Measurements from ENCODE around the gene KRTAP5-5.

- TF ChIP-seq, protein P1, sequence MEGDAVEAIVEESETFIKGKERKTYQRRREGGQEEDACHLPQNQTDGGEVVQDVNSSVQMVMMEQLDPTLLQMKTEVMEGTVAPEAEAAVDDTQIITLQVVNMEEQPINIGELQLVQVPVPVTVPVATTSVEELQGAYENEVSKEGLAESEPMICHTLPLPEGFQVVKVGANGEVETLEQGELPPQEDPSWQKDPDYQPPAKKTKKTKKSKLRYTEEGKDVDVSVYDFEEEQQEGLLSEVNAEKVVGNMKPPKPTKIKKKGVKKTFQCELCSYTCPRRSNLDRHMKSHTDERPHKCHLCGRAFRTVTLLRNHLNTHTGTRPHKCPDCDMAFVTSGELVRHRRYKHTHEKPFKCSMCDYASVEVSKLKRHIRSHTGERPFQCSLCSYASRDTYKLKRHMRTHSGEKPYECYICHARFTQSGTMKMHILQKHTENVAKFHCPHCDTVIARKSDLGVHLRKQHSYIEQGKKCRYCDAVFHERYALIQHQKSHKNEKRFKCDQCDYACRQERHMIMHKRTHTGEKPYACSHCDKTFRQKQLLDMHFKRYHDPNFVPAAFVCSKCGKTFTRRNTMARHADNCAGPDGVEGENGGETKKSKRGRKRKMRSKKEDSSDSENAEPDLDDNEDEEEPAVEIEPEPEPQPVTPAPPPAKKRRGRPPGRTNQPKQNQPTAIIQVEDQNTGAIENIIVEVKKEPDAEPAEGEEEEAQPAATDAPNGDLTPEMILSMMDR (IDR thresholded peaks at IDR 0.05; ENCODE audit: control extremely low read depth in 1 of 3, insufficient read depth in 1 of 3, low read depth in 1 of 3, low read length in 3 of 3): no peak
- TF ChIP-seq TBP (IDR thresholded peaks at IDR 0.05; ENCODE audit: low read depth, low read length) (no peak), POLR2A (IDR thresholded peaks at IDR 0.05; ENCODE audit: control extremely low read depth in 1 of 2, low read depth in 2 of 2, low read length in 2 of 2) (no peak), SIN3A (conservative IDR thresholded peaks at IDR 0.05 in 1 of 2, IDR thresholded peaks at IDR 0.05 in 1 of 2; ENCODE audit: low read depth in 1 of 2, low read length in 2 of 2) (no peak), RNF2 (IDR thresholded peaks at IDR 0.05; ENCODE audit: borderline replicate concordance, low read depth, low read length, missing control alignments, poor library complexity, severe bottlenecking) (no peak), ATF2 (IDR thresholded peaks at IDR 0.05; ENCODE audit: low read length) (no peak), EZH2 (IDR thresholded peaks at IDR 0.05; ENCODE audit: low read depth, low read length, severe bottlenecking) (no peak), EP300 (IDR thresholded peaks at IDR 0.05; ENCODE audit: borderline replicate concordance in 1 of 2, low read depth in 2 of 2, low read length in 2 of 2) (no peak), TAF1 (IDR thresholded peaks at IDR 0.05; ENCODE audit: low read depth, low read length) (no peak), SP2 (IDR thresholded peaks at IDR 0.05; ENCODE audit: low read length) (no peak), POLR2AphosphoS5 (IDR thresholded peaks at IDR 0.05; ENCODE audit: low read depth, low read length) (no peak)
These were observed 2.6 kb downstream of the KRTAP5-5 start for GRCh38 chr11:1632053-1632714.
